A549 treated with GW870086 at 1 μM for 4 hours (cell line): ENCODE results near the gene DOC2A. TPM values are rescaled to one million over a fixed set of nuclear protein-coding genes. Genes with fewer than 3 reads are reported as not detected.

ENCODE experiments used
- total RNA-seq: library from RNA; stranded (reverse); fragments of 200-300 nt; extraction: Qiagen RNA extraction; gene quantifications from 5 replicates; pipeline ENCODE4 v1.2.3, GENCODE V29; 2022; ENCODE audit warnings: low read depth

The DOC2A gene
- total RNA-seq: 1.7 to 2.3 TPM (median 1.9 TPM) in 5 replicates

DNA sequence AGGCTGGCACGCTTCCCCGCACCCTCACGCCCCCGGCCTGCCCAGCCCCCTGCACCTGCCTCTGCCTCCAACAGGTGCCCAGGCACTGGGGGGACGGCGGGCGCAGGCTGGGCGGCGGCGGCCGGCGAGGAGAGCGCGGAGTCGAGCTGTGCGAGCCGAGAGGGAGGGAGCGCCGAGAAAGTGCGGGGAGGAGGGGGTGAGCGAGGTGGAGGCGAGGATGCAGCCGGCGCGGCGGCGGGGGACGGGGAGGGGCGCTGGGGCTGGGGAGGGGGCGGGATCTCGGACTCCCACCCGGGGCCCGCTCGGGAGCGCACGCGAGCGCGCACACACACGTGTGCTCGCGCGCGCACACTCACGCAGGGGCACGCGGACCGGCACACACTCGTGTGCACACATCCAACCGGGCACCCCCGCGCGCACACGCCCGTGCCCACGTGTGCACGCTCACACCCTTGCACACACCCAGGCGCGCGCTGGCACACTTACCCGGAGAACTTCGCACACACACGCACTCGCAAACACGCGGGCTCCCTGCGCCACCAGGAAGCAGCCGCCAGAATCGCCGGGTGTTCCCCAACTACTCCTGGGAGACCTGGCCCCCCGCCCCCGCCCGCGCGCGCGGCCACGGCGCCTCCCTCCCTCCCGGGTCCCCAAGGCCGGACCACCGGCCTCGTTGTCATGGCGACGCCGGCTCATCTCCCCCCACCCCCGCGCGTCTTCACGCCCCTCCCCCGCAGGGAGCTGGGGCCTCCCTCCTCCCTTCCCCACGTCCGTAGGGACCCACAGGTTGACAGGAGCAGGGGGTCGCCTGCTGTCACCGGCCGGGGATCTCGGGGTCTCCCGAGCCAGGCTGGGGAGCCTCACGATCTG lies at the start of gene DOC2A:
DOC2A (minus strand) TSS at position 184 of the 870 bp plus-strand sequence. CDS start 805 bp downstream, outside the sequence.

DNA sequence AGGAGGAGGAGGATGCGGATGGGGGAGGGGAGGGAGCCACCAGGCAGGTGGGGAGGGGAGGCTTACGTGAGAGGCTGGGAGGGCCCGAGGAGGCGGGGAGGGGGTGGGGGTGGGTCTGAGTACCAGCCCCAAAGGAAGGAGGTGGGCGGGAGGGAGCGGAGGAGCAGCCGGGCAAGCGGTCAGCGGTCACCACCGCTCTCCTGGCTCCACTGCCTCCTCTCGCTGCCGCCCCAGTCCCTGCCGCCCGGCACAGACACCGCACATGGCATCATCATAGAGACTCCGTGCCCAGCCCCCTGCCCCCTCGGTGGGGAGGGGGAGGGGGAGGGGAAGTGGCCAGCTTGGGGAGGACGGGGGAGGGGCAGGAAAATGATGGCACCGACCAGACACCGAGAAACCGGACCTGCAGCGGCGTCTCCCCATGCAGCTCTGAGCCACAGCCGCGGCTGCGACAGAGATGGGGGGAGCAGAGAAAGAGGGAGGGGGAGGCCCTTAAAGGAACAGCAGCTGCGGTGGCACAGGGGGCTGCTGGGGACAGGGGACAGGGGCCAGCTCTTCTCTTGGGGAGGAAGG lies 20.1 kb upstream of the DOC2A start, which contains the start of gene TLCD3B:
TLCD3B (minus strand) TSS at position 431 of the 573 bp plus-strand sequence. CDS start 744 bp downstream, outside the sequence.

DNA sequence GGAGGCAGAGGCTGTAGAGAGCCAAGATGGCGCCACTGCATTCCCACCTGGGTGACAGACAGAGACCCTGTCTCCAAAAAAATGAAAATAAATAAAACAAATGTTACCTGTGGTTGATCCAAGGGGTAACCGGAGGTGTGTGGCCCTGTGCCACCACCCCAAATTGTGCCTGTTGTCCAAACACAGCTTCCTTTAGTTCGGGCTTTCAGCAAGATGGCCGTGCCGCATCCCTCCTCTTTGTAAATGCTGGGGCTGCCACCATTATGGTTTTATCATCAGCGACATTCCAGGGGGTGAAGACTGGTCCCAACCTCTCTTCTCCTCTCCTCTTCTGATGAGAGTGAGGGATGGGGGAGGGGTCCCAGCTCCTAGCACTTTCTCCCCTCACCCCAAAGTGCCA lies 12.1 kb upstream of the DOC2A start, which contains the start of gene C16orf92:
C16orf92 (plus strand) TSS at position 312 of the 400 bp plus-strand sequence. CDS start 143 bp downstream, outside the sequence.

DNA sequence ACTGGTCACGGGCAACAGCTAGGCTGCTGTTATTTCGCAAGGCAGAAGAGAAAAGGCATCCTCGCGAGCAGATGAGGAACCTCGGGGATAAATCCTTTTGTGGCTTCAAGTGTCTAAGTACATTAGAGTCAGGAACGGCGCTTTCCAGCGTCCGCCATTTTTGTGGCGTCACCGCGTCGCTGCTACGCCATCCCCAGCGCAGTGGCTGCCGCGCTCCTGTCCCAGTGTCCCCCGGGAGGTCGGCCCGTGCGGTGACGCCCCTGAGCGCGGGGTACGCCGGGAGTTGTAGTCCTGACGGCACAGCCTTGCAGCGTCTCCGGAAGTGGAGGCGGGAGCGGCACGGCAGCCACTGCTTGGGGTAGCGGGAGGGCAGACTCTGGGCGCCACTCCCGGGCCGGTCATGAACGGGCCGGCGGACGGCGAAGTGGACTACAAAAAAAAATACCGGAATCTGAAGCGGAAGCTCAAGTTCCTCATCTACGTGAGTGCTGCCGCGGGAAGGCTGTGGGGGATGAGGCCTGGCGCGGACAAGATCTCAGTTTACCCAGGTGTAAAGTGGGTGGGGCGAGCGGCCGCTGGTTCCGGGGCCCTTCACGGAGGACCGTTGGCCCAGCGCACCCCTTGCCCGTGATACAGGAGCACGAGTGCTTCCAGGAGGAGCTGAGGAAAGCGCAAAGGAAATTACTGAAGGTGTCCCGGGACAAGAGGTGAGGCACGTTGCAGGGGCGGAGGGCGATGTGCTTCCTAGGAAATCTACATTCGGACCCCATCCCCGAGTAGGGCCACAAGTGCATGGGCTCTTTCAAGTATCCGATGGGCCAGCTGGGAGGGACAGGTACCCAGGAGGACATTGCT lies 14.7 kb downstream of the DOC2A start, which contains the start of gene INO80E:
INO80E (plus strand) TSS at position 331 of the 855 bp plus-strand sequence; CDS start at position 401, 70 bp downstream.

DNA sequence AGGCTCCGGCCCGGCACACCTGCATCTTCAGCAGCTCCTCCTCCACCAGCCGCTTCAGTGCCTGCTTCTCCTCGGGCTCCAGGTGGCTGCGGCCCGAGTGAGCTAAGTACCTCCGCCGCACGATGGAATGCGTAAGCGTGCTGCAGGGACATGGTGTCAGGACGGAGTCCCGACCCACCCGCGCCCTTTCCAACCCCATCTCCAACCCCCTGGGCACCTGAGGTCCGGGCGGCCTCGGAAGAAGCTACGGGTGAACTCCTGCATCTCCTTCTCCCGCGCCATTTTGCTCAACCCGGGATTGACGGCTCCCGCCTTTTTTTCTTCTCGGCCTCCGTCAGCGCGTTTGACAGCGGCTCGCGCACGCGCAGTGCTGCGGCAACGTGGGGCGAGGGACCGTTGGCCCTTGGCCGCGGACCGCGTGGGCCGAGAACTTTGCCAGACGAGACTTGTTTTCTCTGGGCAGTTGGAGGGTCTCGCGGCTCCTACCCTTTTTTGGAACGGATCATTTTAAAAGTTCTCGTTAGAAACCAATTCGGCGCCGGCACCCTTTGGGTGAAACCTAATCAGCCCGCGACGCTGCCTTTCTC lies 15.4 kb downstream of the DOC2A start, which contains the start of gene HIRIP3:
HIRIP3 (minus strand) TSS at position 294 of the 587 bp plus-strand sequence; CDS start at position 282, 12 bp downstream.

DNA sequence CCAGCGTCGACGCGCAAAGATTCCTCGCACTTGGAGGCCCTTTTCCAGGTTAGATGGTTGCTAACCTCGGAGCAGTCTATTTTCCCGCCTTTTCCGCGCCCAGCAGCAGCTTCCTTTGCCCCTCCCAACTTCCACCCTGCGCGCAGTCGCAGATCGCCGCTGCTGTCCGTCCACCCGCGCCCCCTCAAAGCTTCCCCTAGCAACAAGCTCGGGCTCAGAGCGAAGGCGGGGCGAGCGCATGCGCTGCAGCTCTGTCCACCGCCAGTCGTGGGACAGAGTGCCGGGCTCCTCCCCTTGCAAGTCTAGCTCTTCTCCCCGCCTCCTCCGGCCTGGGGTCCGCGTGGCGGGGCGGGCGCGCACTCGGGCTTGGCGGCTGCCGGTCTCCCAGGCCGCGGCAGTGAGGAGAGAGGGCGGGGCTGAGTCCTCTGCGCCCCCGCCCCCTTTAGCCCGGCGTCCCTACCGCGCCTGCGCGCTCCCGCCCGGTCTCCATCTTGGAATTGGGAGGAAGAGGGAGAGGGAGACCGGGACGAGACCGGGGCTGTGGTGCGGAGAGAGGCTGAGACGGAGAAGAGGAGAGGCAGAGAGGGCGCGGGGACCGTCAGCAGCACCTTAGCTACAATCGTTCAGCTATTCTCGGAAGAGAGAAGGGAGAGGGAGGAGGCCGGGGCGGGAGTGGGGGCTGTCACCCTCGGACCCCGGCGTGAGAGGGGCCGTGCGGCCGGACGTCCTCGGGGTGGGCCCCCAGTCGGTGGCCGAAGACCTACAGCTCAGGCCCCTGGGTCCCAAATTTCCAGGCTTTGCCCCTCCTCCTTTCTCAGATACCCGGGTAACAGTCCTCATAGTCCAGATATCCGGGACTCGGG lies 37.2 kb downstream of the DOC2A start, which contains the start of gene TAOK2:
TAOK2 (plus strand) TSS at position 485 of the 863 bp plus-strand sequence. CDS start 3,905 bp downstream, outside the sequence.

DNA sequence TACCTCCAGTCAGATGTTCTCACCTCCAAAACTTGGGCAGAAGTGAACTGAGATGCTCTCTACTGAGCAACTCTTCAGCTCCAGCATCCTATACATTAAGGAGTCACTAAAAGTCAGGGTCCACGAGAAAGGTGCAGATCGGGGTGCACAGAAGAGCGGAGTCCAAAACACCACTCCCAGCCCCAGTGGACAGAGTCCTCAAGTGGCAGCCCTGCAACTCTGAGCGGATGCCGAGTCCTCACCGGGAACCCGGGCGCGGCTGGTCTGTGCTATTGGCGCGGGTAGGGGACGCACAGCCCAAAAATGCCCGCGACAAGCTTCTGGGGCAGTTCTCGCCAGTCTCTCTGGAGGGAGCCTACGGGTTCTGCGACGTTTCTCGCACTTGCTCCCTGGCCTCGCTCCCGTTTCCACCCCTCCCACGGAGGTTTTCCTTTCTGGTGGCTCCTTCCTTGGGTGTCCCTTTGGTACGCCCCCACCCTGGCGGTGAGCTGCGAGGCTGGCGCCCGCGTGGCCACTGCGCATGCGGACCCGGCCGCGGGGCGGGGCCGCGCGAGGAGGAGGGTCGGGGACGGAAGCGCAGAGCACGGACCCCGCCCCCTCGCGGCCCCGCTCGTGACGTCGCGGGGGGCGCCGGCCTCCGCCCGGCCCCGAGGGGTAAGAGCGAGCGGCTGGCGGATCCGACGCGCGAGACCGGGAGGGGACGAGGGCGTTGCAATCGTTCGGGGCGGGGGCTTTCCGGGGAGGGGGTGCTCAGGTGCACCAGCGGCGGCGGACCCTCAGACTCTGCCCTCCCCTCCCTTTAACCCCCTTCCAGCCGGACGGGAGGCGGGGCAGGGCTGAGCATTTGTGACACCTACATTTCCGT lies 49.1 kb downstream of the DOC2A start, which contains the start of gene TMEM219:
TMEM219 (plus strand) TSS at position 601 of the 865 bp plus-strand sequence. CDS start 1,065 bp downstream, outside the sequence.

Other genes starting within 250 kb of the DOC2A start
- not detected in 5 replicates for gene ZG16, start 232.8 kb downstream of the DOC2A start, total RNA-seq
- gene KIF22, start 220.3 kb downstream of the DOC2A start, total RNA-seq: 78.8 to 94.4 TPM (median 85.8 TPM) in 5 replicates
- 131 to 168 TPM (median 160 TPM) in 5 replicates for gene MAZ, start 204.5 kb downstream of the DOC2A start, total RNA-seq
- gene PRRT2, start 198.8 kb downstream of the DOC2A start, total RNA-seq: 0.18 to 0.44 TPM (median 0.31 TPM) in 5 replicates
- gene PAGR1, start 194.9 kb downstream of the DOC2A start, total RNA-seq: 36.8 to 45.5 TPM (median 40.2 TPM) in 5 replicates
- gene MVP, start 190.6 kb downstream of the DOC2A start, total RNA-seq: 123 to 143 TPM (median 140 TPM) in 5 replicates
- gene CDIPT, start 147.8 kb downstream of the DOC2A start, total RNA-seq: 63.2 to 92.0 TPM (median 89.5 TPM) in 5 replicates
- gene SEZ6L2, start 111.5 kb downstream of the DOC2A start, total RNA-seq: 17.0 to 21.8 TPM (median 20.7 TPM) in 5 replicates
- gene ASPHD1, start 110.5 kb downstream of the DOC2A start, total RNA-seq: 15.9 to 27.5 TPM (median 23.8 TPM) in 5 replicates
- 12.0 to 15.6 TPM (median 15.4 TPM) in 5 replicates for gene KCTD13, start 84.8 kb downstream of the DOC2A start, total RNA-seq
- 81.2 to 101 TPM (median 94.7 TPM) in 5 replicates for gene TMEM219, start 48.9 kb downstream of the DOC2A start, total RNA-seq
- 24.7 to 33.4 TPM (median 31.0 TPM) in 5 replicates for gene TAOK2, start 37.2 kb downstream of the DOC2A start, total RNA-seq
- 13.9 to 14.9 TPM (median 14.3 TPM) in 5 replicates for gene HIRIP3, start 15.4 kb downstream of the DOC2A start, total RNA-seq
- gene INO80E, start 14.8 kb downstream of the DOC2A start, total RNA-seq: 95.8 to 108 TPM (median 104 TPM) in 5 replicates
- gene C16orf92, start 12.2 kb upstream of the DOC2A start, total RNA-seq: not detected in 5 replicates
- gene TLCD3B, start 20.2 kb upstream of the DOC2A start, total RNA-seq: 0.10 to 0.31 TPM (median 0.23 TPM) in 5 replicates
- 1,570 to 1,920 TPM (median 1,807 TPM) in 5 replicates for gene ALDOA, start 54.7 kb upstream of the DOC2A start, total RNA-seq
- gene PPP4C, start 65.0 kb upstream of the DOC2A start, total RNA-seq: 125 to 145 TPM (median 144 TPM) in 5 replicates
- 0.13 to 0.25 TPM (median 0.18 TPM) in 5 replicates for gene TBX6, start 80.9 kb upstream of the DOC2A start, total RNA-seq
- gene YPEL3, start 85.2 kb upstream of the DOC2A start, total RNA-seq: 5.5 to 8.8 TPM (median 8.1 TPM) in 5 replicates
- gene GDPD3, start 102.5 kb upstream of the DOC2A start, total RNA-seq: 1.4 to 2.4 TPM (median 2.1 TPM) in 5 replicates
- 32.6 to 35.7 TPM (median 33.8 TPM) in 5 replicates for gene MAPK3, start 112.2 kb upstream of the DOC2A start, total RNA-seq
- 2.2 to 4.3 TPM (median 3.7 TPM) in 5 replicates for gene CORO1A, start 172.6 kb upstream of the DOC2A start, total RNA-seq
- 156 to 240 TPM (median 209 TPM) in 5 replicates for gene BOLA2B, start 182.6 kb upstream of the DOC2A start, total RNA-seq
- 7.0 to 14.1 TPM (median 8.1 TPM) in 5 replicates for gene SLX1A, start 182.8 kb upstream of the DOC2A start, total RNA-seq
- gene SULT1A3, start 188.2 kb upstream of the DOC2A start, total RNA-seq: 5.6 to 8.7 TPM (median 7.3 TPM) in 5 replicates
- 0.86 to 3.0 TPM (median 2.1 TPM) in 5 replicates for gene NPIPB13, start 237.5 kb upstream of the DOC2A start, total RNA-seq